ENCODE measurements around the gene GSTA4.

DNA sequence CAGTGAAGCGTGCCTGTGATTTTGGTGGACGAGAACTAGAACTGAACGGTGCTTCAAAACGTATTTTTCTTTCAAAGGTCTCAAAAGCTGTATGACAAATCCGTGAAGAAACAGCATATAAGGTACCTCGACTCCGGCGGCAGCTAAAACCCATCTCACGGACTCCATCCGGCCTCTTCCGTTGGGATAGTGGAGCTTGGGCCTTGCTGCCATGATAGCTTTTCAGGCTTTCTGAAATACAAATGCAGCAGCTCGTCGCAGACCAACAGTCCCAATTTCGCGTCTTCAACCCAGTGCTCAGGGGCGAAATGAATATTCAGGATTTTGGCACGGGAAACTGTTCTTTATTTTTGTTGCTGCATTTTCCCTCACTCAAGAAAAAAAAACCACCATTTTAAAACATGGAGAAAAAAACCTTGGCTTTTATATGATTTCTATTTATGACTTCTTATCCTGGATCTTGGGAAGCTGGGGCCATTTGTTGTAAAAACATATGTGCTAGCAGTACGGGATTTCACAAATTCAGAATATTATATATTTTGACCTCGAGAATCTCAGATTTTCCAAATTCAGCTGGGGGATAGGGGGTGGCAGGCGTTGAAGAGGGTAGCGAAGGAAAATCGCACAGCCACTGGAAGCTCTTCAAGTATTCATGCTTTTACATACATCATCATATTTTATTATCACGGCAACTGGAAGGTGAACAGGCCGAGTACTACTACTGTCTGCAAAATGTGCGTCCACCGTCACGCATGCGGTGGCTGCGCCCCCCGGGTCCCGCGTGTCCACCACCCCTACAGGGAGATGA lies 849 bp downstream of the GSTA4 start:
- TF ChIP-seq POLR2AphosphoS5 (IDR thresholded peaks at IDR 0.05; ENCODE audit: low read depth, low read length) (no peak), POLR2A (IDR thresholded peaks at IDR 0.05; ENCODE audit: low read depth, low read length) (no peak), TAF1 (IDR thresholded peaks at IDR 0.05; ENCODE audit: low read depth, low read length) (no peak), SPI1 (IDR thresholded peaks at IDR 0.05; ENCODE audit: low read depth, low read length) (no peak), POU2F2 (IDR thresholded peaks at IDR 0.05; ENCODE audit: low read depth, low read length) (no peak), PAX5 (IDR thresholded peaks at IDR 0.05; ENCODE audit: insufficient read depth, low read length, severe bottlenecking) (no peak)
